Measurements from ENCODE around the gene MYMX.

MYMX gene

GRCh38 chr6:44232676-44233566, 16.2 kb downstream of the MYMX start:
- DNase-seq (ENCODE audit: low read depth in 2 of 2): no peak

- no peak for DNase-seq (ENCODE audit: low read depth in 2 of 2)
These were observed 16.9 kb downstream of the MYMX start for GRCh38 chr6:44233567-44234100.

- DNase-seq (ENCODE audit: low read depth in 2 of 2): peak in 1 of 2 experiments; percentile 47
These were observed 17.6 kb downstream of the MYMX start for GRCh38 chr6:44234101-44235025.

- DNase-seq (ENCODE audit: low read depth in 2 of 2): no peak
These were observed 18.5 kb downstream of the MYMX start for GRCh38 chr6:44235269-44235668.

- DNase-seq (ENCODE audit: low read depth in 2 of 2): no peak
These were observed 19.3 kb downstream of the MYMX start for GRCh38 chr6:44235891-44236516.

- DNase-seq (ENCODE audit: low read depth in 2 of 2): peak in 1 of 2 experiments; percentile 51
These were observed 20.5 kb downstream of the MYMX start for GRCh38 chr6:44237021-44237812.

GRCh38 chr6:44237813-44238433, 21.2 kb downstream of the MYMX start:
- no peak for DNase-seq (ENCODE audit: low read depth in 2 of 2)

GRCh38 chr6:44238687-44239350, 22.1 kb downstream of the MYMX start:
- DNase-seq (ENCODE audit: low read depth in 2 of 2): no peak

- DNase-seq (ENCODE audit: low read depth in 2 of 2): no peak
These were observed 26.6 kb downstream of the MYMX start for GRCh38 chr6:44243345-44243744.

GRCh38 chr6:44245391-44245911, 28.7 kb downstream of the MYMX start:
- no peak for DNase-seq (ENCODE audit: low read depth in 2 of 2)

- peak in 1 of 2 experiments; percentile 50 for DNase-seq (ENCODE audit: low read depth in 2 of 2)
These were observed 29.4 kb downstream of the MYMX start for GRCh38 chr6:44245912-44246662.

GRCh38 chr6:44246663-44247337, 30.1 kb downstream of the MYMX start, which contains the start of gene HSP90AB1:
Gene HSP90AB1 (plus strand): TSS chr6:44247101. CDS start chr6:44248630, 1,529 bp downstream.
- peak; percentile 92 to 96 for DNase-seq (ENCODE audit: low read depth in 2 of 2)

- DNase-seq (ENCODE audit: low read depth in 2 of 2): no peak
These were observed 30.9 kb downstream of the MYMX start for GRCh38 chr6:44247338-44248302.

GRCh38 chr6:44248579-44248978, 31.9 kb downstream of the MYMX start:
- DNase-seq (ENCODE audit: low read depth in 2 of 2): no peak

GRCh38 chr6:44249082-44249748, 32.5 kb downstream of the MYMX start:
- no peak for DNase-seq (ENCODE audit: low read depth in 2 of 2)

GRCh38 chr6:44250067-44250717, 33.5 kb downstream of the MYMX start:
- no peak for DNase-seq (ENCODE audit: low read depth in 2 of 2)
